Jurkat, Clone E6-1 (cell line): ENCODE results near the gene RASL10A. TPM values are rescaled to one million over a fixed set of nuclear protein-coding genes. Genes with fewer than 3 reads are reported as not detected.
"Not testable (repeated sequence)": the region's sequence is repeated elsewhere in the genome, so short reads cannot be mapped to it uniquely, and the experiment has no call there.

Source experiments
- DNase-seq: peaks from one replicate; pipeline ENCODE4 v3.0.0-alpha.2; 2011; ENCODE audit warnings: low read depth, low spot score
- H3K4me3 ChIP-seq: 2 replicates; pipeline ENCODE4 v1.5.1; 2011; ENCODE audit warnings: mild to moderate bottlenecking, low read length, control low read depth, moderate library complexity
- polyA plus RNA-seq: library from polyadenylated mRNA; unstranded; fragments of >200 nt; gene quantifications from one replicate; pipeline ENCODE4 v1.2.1, GENCODE V29; 2012; ENCODE audit warnings: missing spikeins; ENCODE audit not compliant: insufficient read length, insufficient read depth

RASL10A gene
- 4.3 TPM for polyA plus RNA-seq

GRCh38 chr22:29315286-29316140, at the start of gene RASL10A:
TSS of gene RASL10A (minus strand) at chr22:29315697. CDS start at chr22:29315246, 451 bp downstream.
- no peak within 1 kb of the TSS; the same call in 1 of the 2 replicates for H3K4me3 ChIP-seq
- DNase-seq = no peak

DNA sequence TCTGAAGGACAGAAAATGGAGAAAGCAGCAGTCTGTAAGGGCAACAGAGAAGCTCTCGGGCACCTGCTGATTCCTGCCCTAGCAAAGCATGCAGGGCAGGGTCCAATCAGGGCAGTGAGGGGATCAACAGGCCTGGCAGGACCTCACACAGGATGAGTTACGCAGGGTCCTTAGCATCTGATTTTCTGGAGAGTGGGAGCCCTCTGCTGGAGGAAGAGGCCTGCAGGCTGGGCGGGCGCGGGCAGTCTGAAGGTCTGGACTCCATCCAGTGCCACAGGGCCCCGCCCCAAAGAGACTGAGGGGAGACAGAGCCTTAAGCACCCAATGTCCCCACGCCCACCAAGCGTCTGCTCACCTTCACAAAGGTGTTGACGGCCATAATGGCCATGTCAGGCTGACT, 44.0 kb upstream of the RASL10A start:
- H3K4me3 ChIP-seq = no peak overlapping the region
- DNase-seq = no peak

- DNase-seq, H3K4me3 ChIP-seq: not testable (repeated sequence)
These were observed 41.8 kb upstream of the RASL10A start for GRCh38 chr22:29357193-29357890.

DNA sequence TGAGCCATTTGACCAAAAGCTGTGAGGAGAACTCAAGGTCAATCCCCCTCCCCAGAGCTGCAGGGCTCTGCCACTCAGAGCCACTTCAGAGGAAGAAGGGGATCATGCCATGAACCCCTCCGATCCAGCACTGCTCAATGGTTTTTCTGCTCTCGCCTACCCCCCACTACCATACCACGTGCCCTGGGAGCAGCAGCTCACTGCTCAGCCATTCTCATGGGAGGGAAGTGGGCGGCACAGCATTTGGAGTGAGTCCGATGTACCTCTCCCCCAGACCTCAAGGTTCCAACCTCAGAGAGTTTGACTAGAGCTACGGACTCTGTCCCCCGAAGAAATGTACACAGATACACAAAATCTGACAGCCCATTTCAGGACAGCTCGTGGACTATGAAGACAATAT, 38.4 kb upstream of the RASL10A start:
- no peak for DNase-seq
- H3K4me3 ChIP-seq = no peak overlapping the region

GRCh38 chr22:29353286-29353685, 37.8 kb upstream of the RASL10A start:
- DNase-seq = no peak
- no peak overlapping the region for H3K4me3 ChIP-seq

- H3K4me3 ChIP-seq = no peak overlapping the region
These were observed 37.3 kb upstream of the RASL10A start for GRCh38 chr22:29352778-29353177.

GRCh38 chr22:29351891-29352290, 36.4 kb upstream of the RASL10A start:
- no peak overlapping the region for H3K4me3 ChIP-seq
- no peak for DNase-seq

More at GRCh38 chr22:29352778-29353177, 37.3 kb upstream of the RASL10A start:
- no peak for DNase-seq

GRCh38 chr22:29351042-29351441, 35.5 kb upstream of the RASL10A start:
- DNase-seq = no peak
- H3K4me3 ChIP-seq = no peak overlapping the region

DNA sequence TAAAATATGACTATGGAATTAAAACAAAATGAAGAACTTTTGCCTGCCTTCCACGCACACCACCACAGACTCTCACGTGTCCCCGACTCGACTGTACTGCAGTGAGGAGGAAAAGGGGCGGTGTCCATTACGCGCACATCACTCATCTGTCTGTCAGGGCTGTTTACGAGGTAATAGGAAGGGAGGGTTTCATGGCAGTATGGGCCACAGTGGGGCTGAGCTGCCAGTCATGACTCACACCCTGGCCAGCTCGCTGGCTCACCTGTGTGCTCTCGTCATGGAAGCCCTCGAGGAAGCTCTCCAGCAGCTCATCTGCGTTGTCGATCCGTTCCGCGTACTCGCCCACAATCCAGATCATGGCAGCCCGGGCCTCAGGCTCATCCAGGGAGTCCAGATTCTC, 33.5 kb upstream of the RASL10A start:
- no peak for DNase-seq
- no peak overlapping the region for H3K4me3 ChIP-seq

GRCh38 chr22:29348041-29348440, 32.5 kb upstream of the RASL10A start:
- DNase-seq = no peak
- H3K4me3 ChIP-seq = no peak overlapping the region

GRCh38 chr22:29346659-29347058, 31.2 kb upstream of the RASL10A start:
- no peak overlapping the region for H3K4me3 ChIP-seq
- DNase-seq = no peak

GRCh38 chr22:29345932-29346331, 30.4 kb upstream of the RASL10A start:
- H3K4me3 ChIP-seq = no peak overlapping the region
- no peak for DNase-seq

GRCh38 chr22:29344889-29345288, 29.4 kb upstream of the RASL10A start:
- not testable (repeated sequence) for DNase-seq, H3K4me3 ChIP-seq

DNA sequence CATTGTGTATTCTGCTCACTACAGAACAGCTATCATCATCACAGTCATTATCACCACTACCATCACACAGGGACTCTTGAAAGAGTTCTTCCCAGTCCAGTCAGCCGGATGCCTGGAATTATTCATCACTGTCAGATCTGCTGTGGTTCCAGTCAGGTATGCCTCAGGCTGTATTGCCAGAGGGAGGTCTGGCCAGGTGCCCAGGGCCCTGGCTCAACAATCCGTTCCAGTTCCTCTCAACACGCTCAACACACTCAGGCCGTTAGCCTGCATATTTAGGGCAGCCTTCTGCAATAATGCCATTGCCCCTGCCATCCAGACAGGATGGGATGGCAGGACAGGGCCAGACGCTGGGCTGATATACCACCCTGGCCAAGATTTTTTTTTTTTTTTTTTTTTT, 28.6 kb upstream of the RASL10A start:
- DNase-seq = no peak
- H3K4me3 ChIP-seq = no peak overlapping the region

- H3K4me3 ChIP-seq = no peak overlapping the region
- DNase-seq = no peak
These were observed 27.9 kb upstream of the RASL10A start for GRCh38 chr22:29343313-29343805.

GRCh38 chr22:29342577-29343312, 27.2 kb upstream of the RASL10A start:
- H3K4me3 ChIP-seq = no peak overlapping the region
- DNase-seq = no peak

- H3K4me3 ChIP-seq = no peak overlapping the region
- DNase-seq = no peak
These were observed 26.7 kb upstream of the RASL10A start for GRCh38 chr22:29342177-29342576.

- H3K4me3 ChIP-seq = no peak overlapping the region
- no peak for DNase-seq
These were observed 26.3 kb upstream of the RASL10A start for GRCh38 chr22:29341849-29342127.

- no peak overlapping the region for H3K4me3 ChIP-seq
- no peak for DNase-seq
These were observed 25.8 kb upstream of the RASL10A start for GRCh38 chr22:29341056-29341848.
